MM.1S (cell line): ENCODE measurements around the gene ASCC2.

ENCODE experiments used
- CTCF ChIP-seq: fragments of 300-600 bp; sonication (generic); IDR thresholded peaks from 2 replicates; pipeline ENCODE4 v1.5.1; 2016; ENCODE audit warnings: antibody characterized with exemption, low read length, mixed read lengths
- EZH2 ChIP-seq: fragments of 300-600 bp; sonication (generic); optimal IDR thresholded peaks from 2 replicates; pipeline ENCODE3; 2017; ENCODE audit warnings: low read depth, mild to moderate bottlenecking, antibody characterized with exemption, low read length, mixed read lengths
- EZH2phosphoT487 ChIP-seq: fragments of 300-600 bp; sonication (generic); IDR thresholded peaks from 2 replicates; pipeline ENCODE4 v1.6.1; 2018; ENCODE audit warnings: antibody characterized with exemption, low read length

- TF ChIP-seq CTCF (no peak), EZH2 (no peak), EZH2phosphoT487 (no peak)
Observed at GRCh38 chr22:29799217-29799680, 38.8 kb downstream of the ASCC2 start.
